GM12878 (cell line): ENCODE results near the gene TSHZ1. TPM values are rescaled to one million over a fixed set of nuclear protein-coding genes. Genes with fewer than 3 reads are reported as not detected.

Experiments
- ATAC-seq: fragments of 200-7000 bp; cut with Tn5 transposase; 3 replicates; pipeline ENCODE4 v1.9.1; 2020; ENCODE audit warnings: mild to moderate bottlenecking, moderate library complexity
- BruUV-seq: library from RNA; stranded (reverse); fragments of 400-500 nt; replicated peaks from 2 replicates; lab custom pipeline; 2021; lab: Mats Ljungman, UMichigan
- CTCF ChIA-PET: fragments of 300-600 bp; sonication (Branson Sonifier 250); formaldehyde crosslinking; extraction: SDS; loops from one replicate; lab custom pipeline; 2021; ENCODE audit warnings: inconsistent platforms; lab: Yijun Ruan, JAX
- POLR2A ChIA-PET: fragments of 350-600 bp; formaldehyde crosslinking; extraction: SDS; loops from one replicate; lab custom pipeline; 2021; ENCODE audit warnings: inconsistent platforms; lab: Charles Lee
- RAD21 ChIA-PET: fragments of 300-600 bp; sonication (Branson Sonifier 250); formaldehyde crosslinking; loops from one replicate; lab custom pipeline; 2023; ENCODE audit warnings: antibody characterized with exemption; ENCODE audit not compliant: unreplicated experiment; lab: Charles Lee
- SMC1A ChIA-PET: fragments of 300-600 bp; sonication (Branson Sonifier 250); formaldehyde crosslinking; loops from one replicate; lab custom pipeline; 2023; ENCODE audit not compliant: unreplicated experiment, uncharacterized antibody; lab: Charles Lee
- DNase-seq: peaks from one replicate; pipeline ENCODE4 v3.0.0-alpha.2; 2011; ENCODE audit warnings: low read depth, low spot score
- FAIRE-seq: peaks from 3 replicates; lab custom pipeline; 2011; peaks lifted over from hg19 to GRCh38; lab: Jason Lieb, UNC
- H2AFZ ChIP-seq: 2 replicates; pipeline ENCODE4 v1.6.0; 2011; ENCODE audit warnings: low read depth, low read length, control low read depth; ENCODE audit not compliant: control insufficient read depth
- H3K27ac ChIP-seq: 2 replicates; pipeline ENCODE4 v1.5.1; 2011; ENCODE audit warnings: control low read depth; ENCODE audit not compliant: control insufficient read depth, insufficient read depth
- H3K27me3 ChIP-seq, 2 experiments: replicated peaks in 1 of 2; 2 replicates each; pipeline versions ENCODE4 v1.6.0 to v1.6.1; 2011; ENCODE audit warnings: low read length in 1 of 2; ENCODE audit not compliant: control insufficient read depth in 2 of 2, insufficient read depth in 2 of 2
- H3K36me3 ChIP-seq, 2 experiments: 2 replicates each; pipeline ENCODE4 v1.5.1; 2011; ENCODE audit warnings: low read length in 1 of 2; ENCODE audit not compliant: control insufficient read depth in 2 of 2, insufficient read depth in 2 of 2
- H3K4me1 ChIP-seq: 2 replicates; pipeline ENCODE4 v1.6.1; 2011; ENCODE audit warnings: mild to moderate bottlenecking, low read length, moderate library complexity, mixed read lengths; ENCODE audit not compliant: control insufficient read depth, insufficient read depth
- H3K4me2 ChIP-seq: 2 replicates; pipeline ENCODE4 v1.6.0; 2011; ENCODE audit warnings: control low read depth; ENCODE audit not compliant: control insufficient read depth, insufficient read depth
- H3K4me3 ChIP-seq: fragments of 200-600 bp; sonication (generic); 2 replicates; pipeline ENCODE4 v1.5.1; 2016
- H3K79me2 ChIP-seq: 2 replicates; pipeline ENCODE4 v1.6.0; 2011; ENCODE audit warnings: low read length; ENCODE audit not compliant: control insufficient read depth, insufficient read depth
- H3K9ac ChIP-seq: 2 replicates; pipeline ENCODE4 v1.8.0; 2011; ENCODE audit warnings: low read length, control low read depth, mixed read lengths; ENCODE audit not compliant: control insufficient read depth, insufficient read depth
- H3K9me3 ChIP-seq: replicated peaks from 3 replicates; pipeline ENCODE4 v1.5.1; 2011; ENCODE audit warnings: mild to moderate bottlenecking, low read length; ENCODE audit not compliant: control insufficient read depth, insufficient read depth
- H4K20me1 ChIP-seq: 2 replicates; pipeline ENCODE4 v1.6.0; 2011; ENCODE audit not compliant: control insufficient read depth, insufficient read depth
- ATF3 ChIP-seq: IDR thresholded peaks from 2 replicates; pipeline ENCODE4 v1.6.1; 2011; ENCODE audit warnings: low read depth, mild to moderate bottlenecking, low read length, moderate library complexity, borderline replicate concordance; ENCODE audit errors: extremely low read depth
- DPF2 ChIP-seq: fragments of 450-650 bp; IDR thresholded peaks from 2 replicates; pipeline ENCODE4 v1.6.1; 2017; ENCODE audit warnings: mild to moderate bottlenecking
- ESRRA ChIP-seq: IDR thresholded peaks from 2 replicates; pipeline ENCODE4 v1.6.1; 2012; ENCODE audit warnings: mild to moderate bottlenecking, low read length, improper control_type of control experiment
- HCFC1 ChIP-seq: fragments of 150-350 bp; IDR thresholded peaks from 2 replicates; pipeline ENCODE4 v1.6.1; 2014; ENCODE audit warnings: low read length
- MAX ChIP-seq: IDR thresholded peaks from 2 replicates; pipeline ENCODE4 v1.6.1; 2012; ENCODE audit warnings: low read depth, low read length, improper control_type of control experiment
- PRDM15 ChIP-seq: fragments of 450-650 bp; formaldehyde crosslinking; IDR thresholded peaks from 2 replicates; pipeline ENCODE4 v1.4.0; 2020; ENCODE audit warnings: mild to moderate bottlenecking, moderate library complexity
- RAD21 ChIP-seq: IDR thresholded peaks from 2 replicates; pipeline ENCODE4 v1.6.1; 2011; ENCODE audit warnings: mild to moderate bottlenecking, low read depth, low read length, moderate library complexity; ENCODE audit not compliant: insufficient read depth
- SRF ChIP-seq, 2 experiments: IDR thresholded peaks; 2 replicates each; pipeline ENCODE4 v1.6.1; 2011; ENCODE audit warnings: low read depth in 2 of 2, low read length in 2 of 2, mild to moderate bottlenecking in 1 of 2, moderate library complexity in 1 of 2
- ZNF217 ChIP-seq: fragments of 450-650 bp; IDR thresholded peaks from 2 replicates; pipeline ENCODE4 v1.6.1; 2017; ENCODE audit warnings: antibody characterized with exemption, mild to moderate bottlenecking
- WGBS: methylation state at CpG from one replicate; pipeline ENCODE4 v1.1.6; 2016; ENCODE audit warnings: low lambda C conversion rate; ENCODE audit not compliant: insufficient replicate concordance, insufficient coverage; ENCODE audit errors: missing lambda C conversion rate; 5-methylcytosine and 5-hydroxymethylcytosine counted together
- in situ Hi-C: fragments of 300-500 bp; cut with MboI; formaldehyde crosslinking; loops from 9 replicates; pipeline ENCODE4 v1.14.3; 2018; ENCODE audit warnings: mixed read lengths
- intact Hi-C: fragments of 100-400 bp; cut with micrococcal nuclease; formaldehyde crosslinking; loops from one replicate; pipeline ENCODE4 v1.14.2; 2022; ENCODE audit not compliant: unreplicated experiment
- polyA plus RNA-seq, 11 experiments: library from polyadenylated mRNA; depleted of rRNA in 4 of 11; unstranded in 6 of 11; stranded (reverse) in 5 of 11; fragments of >200 nt; fragmentation: Nextera tagmentation in 4 of 11; fragmentation: Illumina TruSeq in 1 of 11; extraction: Ambion mirVana in 4 of 11; extraction: Trizol in 1 of 11; gene quantifications; 1 replicate in 1 of 11; 2 replicates in 10 of 11; pipeline versions ENCODE4 v1.2.1 to v1.2.3, GENCODE V29; 2011 to 2016; ENCODE audit warnings: inconsistent platforms in 2 of 11, missing spikeins in 2 of 11, low read depth in 1 of 11
- total RNA-seq, 4 experiments: library from RNA; depleted of rRNA in 3 of 4; stranded (reverse); fragments of >200 nt in 3 of 4; fragmentation: Illumina TruSeq in 1 of 4; extraction: Trizol in 1 of 4; gene quantifications; 2 replicates each; pipeline versions ENCODE4 v1.2.1 to v1.2.3, GENCODE V29; 2013 to 2021

The TSHZ1 gene
- total and polyA plus RNA-seq, 10 of the 15 experiments (the other 5 are each of a cell fraction or from before 2014, with no cell fraction given) = 2.2 to 15.2 (median 5.1) TPM

- TF ChIP-seq SRF (IDR thresholded peaks at IDR 0.05; ENCODE audit: low read depth in 2 of 2, low read length in 2 of 2) = no peak
Measured at GRCh38 chr18:75227535-75228296, 17.1 kb downstream of the TSHZ1 start (continued).

- no peak overlapping the region for H3K4me3 ChIP-seq
- no peaks in the 10 kb centered on the region; the same call in none of the 2 replicates for H3K79me2 ChIP-seq
- peaks cover 5% of the 10 kb centered on the region for H3K4me1 ChIP-seq
- no peak overlapping the region for H2AFZ ChIP-seq
- no peak overlapping the region for H3K27ac ChIP-seq
- no peaks in the 10 kb centered on the region for H3K27me3 ChIP-seq
- ChIA-PET POLR2A (interaction anchor here (1.2 kb wide), 1 partner anchor 19 kb away, joined by 4 read pairs; no protein-coding TSS in a partner anchor), RAD21 (no interaction called here)
- in situ Hi-C loops = no loop called here
- H3K9ac ChIP-seq = no peak overlapping the region
- no peaks in the 10 kb centered on the region for H4K20me1 ChIP-seq
- intact Hi-C loops = no loop called here
- no peaks in the 10 kb centered on the region; a peak in 1 of 4 replicates for H3K36me3 ChIP-seq
- no peaks in the 10 kb centered on the region for H3K9me3 ChIP-seq
- FAIRE-seq = no peak
- TF ChIP-seq RAD21 = no peak
- no peak for TF ChIP-seq PRDM15 (CRISPR knock-in tag)
- no peak for TF ChIP-seq MAX
- TF ChIP-seq HCFC1 = no peak
- TF ChIP-seq ATF3 = no peak
- TF ChIP-seq ZNF217 = no peak
- no peak for TF ChIP-seq ESRRA
- TF ChIP-seq DPF2 = no peak
- TF ChIP-seq, all 136 proteins: peak for 0
- CTCF ChIA-PET = interaction anchor here (1.3 to 1.4 kb wide), 2 partner anchors 8 to 56 kb away, joined by 3 to 4 read pairs; no protein-coding TSS in a partner anchor
- no TSS peak for BruUV-seq
- ATAC-seq = no peak
- H3K4me2 ChIP-seq = no peak overlapping the region
- SMC1A ChIA-PET = interaction anchor here (0.7 kb wide), 1 partner anchor 27 kb away, joined by 3 read pairs; no protein-coding TSS in a partner anchor
- no peak for DNase-seq
- 91% methylated on average over 9 of the region's 9 CpGs for WGBS
Measured at GRCh38 chr18:75228967-75229366, 18.4 kb downstream of the TSHZ1 start.
